Testis (tissue), 2 donors: ENCODE results near the gene ASTL.

Experiments
- POLR2A ChIP-seq: fragments of 450-650 bp; IDR thresholded peaks from one replicate; pipeline ENCODE4 v1.6.1; 2017; ENCODE audit warnings: antibody characterized with exemption, mild to moderate bottlenecking, moderate library complexity
- TF ChIP-seq, protein P1 (sequence below), 3 experiments: fragments of 450-650 bp in 2 of 3; fragments of 200-600 bp in 1 of 3; sonication (generic) in 1 of 3; IDR thresholded peaks; one replicate each; pipeline ENCODE4 v1.5.1; 2016 to 2019; ENCODE audit warnings: antibody characterized with exemption in 3 of 3, mild to moderate bottlenecking in 2 of 3, moderate library complexity in 1 of 3

DNA sequence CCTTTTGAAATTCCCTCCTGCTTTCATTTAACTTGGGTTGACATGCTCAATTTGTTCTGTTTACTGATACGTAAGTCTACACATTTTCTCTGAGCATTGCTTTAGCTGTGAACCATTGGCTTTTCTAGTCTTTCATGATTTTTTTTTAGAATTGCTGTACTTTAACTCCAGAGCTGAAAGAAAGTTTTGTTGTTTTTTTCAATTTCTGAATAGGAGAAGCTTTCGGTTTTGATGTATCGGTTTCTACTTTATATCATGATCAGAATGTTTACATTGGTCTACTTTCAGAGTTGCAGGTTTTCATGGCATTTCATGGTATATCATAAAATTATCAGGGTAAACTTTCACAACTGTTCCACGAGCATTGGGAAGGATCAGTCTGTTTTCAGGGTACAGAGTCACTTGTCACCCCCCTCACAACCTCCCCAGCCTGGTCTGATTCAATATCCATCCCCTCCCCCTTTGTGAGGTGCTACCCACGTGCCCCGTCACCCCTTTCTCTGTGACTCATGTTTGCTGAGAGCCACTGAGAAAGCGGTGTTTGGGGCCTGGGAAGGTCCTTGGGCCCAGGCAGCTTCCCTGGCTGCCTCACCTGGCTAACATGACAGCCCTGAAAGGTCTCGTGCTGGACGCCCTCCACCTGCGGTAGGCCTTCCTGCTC, 7.0 kb downstream of the ASTL start:
- TF ChIP-seq, protein P1, sequence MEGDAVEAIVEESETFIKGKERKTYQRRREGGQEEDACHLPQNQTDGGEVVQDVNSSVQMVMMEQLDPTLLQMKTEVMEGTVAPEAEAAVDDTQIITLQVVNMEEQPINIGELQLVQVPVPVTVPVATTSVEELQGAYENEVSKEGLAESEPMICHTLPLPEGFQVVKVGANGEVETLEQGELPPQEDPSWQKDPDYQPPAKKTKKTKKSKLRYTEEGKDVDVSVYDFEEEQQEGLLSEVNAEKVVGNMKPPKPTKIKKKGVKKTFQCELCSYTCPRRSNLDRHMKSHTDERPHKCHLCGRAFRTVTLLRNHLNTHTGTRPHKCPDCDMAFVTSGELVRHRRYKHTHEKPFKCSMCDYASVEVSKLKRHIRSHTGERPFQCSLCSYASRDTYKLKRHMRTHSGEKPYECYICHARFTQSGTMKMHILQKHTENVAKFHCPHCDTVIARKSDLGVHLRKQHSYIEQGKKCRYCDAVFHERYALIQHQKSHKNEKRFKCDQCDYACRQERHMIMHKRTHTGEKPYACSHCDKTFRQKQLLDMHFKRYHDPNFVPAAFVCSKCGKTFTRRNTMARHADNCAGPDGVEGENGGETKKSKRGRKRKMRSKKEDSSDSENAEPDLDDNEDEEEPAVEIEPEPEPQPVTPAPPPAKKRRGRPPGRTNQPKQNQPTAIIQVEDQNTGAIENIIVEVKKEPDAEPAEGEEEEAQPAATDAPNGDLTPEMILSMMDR (IDR thresholded peaks at IDR 0.05), result no peak
- TF ChIP-seq POLR2A, result no peak
